Measurements from ENCODE around the gene SLC34A3.

The SLC34A3 gene

GRCh38 chr9:137247916-137248175, 17.1 kb downstream of the SLC34A3 start:
- DNase-seq (ENCODE audit: low read depth), result no peak
- no peak overlapping the region for H3K4me3 ChIP-seq (ENCODE audit: low read length)
- no peak for TF ChIP-seq CTCF (conservative IDR thresholded peaks at IDR 0.05; ENCODE audit: low read depth, low read length)

- no peak for TF ChIP-seq CTCF (conservative IDR thresholded peaks at IDR 0.05; ENCODE audit: low read depth, low read length)
- H3K4me3 ChIP-seq (ENCODE audit: low read length), result no peak overlapping the region
- DNase-seq (ENCODE audit: low read depth), result no peak
These were observed 19.9 kb downstream of the SLC34A3 start for GRCh38 chr9:137250329-137251193.

- H3K4me3 ChIP-seq (ENCODE audit: low read length), result no peak within 1 kb of the TSS
- TF ChIP-seq CTCF (conservative IDR thresholded peaks at IDR 0.05; ENCODE audit: low read depth, low read length), result no peak
- no peak for DNase-seq (ENCODE audit: low read depth)
These were observed 20.4 kb downstream of the SLC34A3 start, which contains the start of gene STPG3 for GRCh38 chr9:137251194-137251461. Gene STPG3 (plus strand): TSS chr9:137251286. CDS start chr9:137251287, 1 bp downstream.

GRCh38 chr9:137251490-137252268, 21.0 kb downstream of the SLC34A3 start:
- no peak for TF ChIP-seq CTCF (conservative IDR thresholded peaks at IDR 0.05; ENCODE audit: low read depth, low read length)
- no peak overlapping the region for H3K4me3 ChIP-seq (ENCODE audit: low read length)
- no peak for DNase-seq (ENCODE audit: low read depth)

GRCh38 chr9:137252555-137253506, 22.1 kb downstream of the SLC34A3 start:
- TF ChIP-seq CTCF (conservative IDR thresholded peaks at IDR 0.05; ENCODE audit: low read depth, low read length), result no peak
- no peak overlapping the region for H3K4me3 ChIP-seq (ENCODE audit: low read length)
- no peak for DNase-seq (ENCODE audit: low read depth)

GRCh38 chr9:137253717-137254623, 23.3 kb downstream of the SLC34A3 start:
- DNase-seq (ENCODE audit: low read depth), result no peak
- TF ChIP-seq CTCF (conservative IDR thresholded peaks at IDR 0.05; ENCODE audit: low read depth, low read length), result no peak
- peak overlapping the region; percentile 76 for H3K4me3 ChIP-seq (ENCODE audit: low read length)

Data from retinal pigment epithelial cell (primary cell).